HepG2 (cell line): Measurements from ENCODE around the gene PLEKHM2. TPM values are rescaled to one million over a fixed set of nuclear protein-coding genes. Genes with fewer than 3 reads are reported as not detected.

Source experiments
- ATAC-seq: fragments of 200-7000 bp; cut with Tn5 transposase; 3 replicates; pipeline ENCODE4 v1.9.1; 2020; ENCODE audit warnings: mild to moderate bottlenecking, moderate library complexity
- BruUV-seq: library from RNA; stranded (reverse); fragments of 400-500 nt; replicated peaks from 2 replicates; lab custom pipeline; 2021; lab: Mats Ljungman, UMichigan
- CTCF ChIA-PET: fragments of 300-600 bp; formaldehyde crosslinking; extraction: SDS; loops from one replicate; lab custom pipeline; 2021; ENCODE audit warnings: low total read pairs, inconsistent platforms, low intra/inter-chr PET ratio; lab: Yijun Ruan, JAX
- POLR2A ChIA-PET: fragments of 350-600 bp; sonication (Branson Sonifier 250); formaldehyde crosslinking; loops from one replicate; lab custom pipeline; 2020; ENCODE audit warnings: antibody characterized with exemption, inconsistent platforms; lab: Yijun Ruan, JAX
- DNase-seq: peaks from one replicate; pipeline ENCODE4 v3.0.0-alpha.2; 2015; ENCODE audit warnings: low spot score
- FAIRE-seq: peaks from 3 replicates; lab custom pipeline; 2011; peaks lifted over from hg19 to GRCh38; lab: Jason Lieb, UNC
- H2AFZ ChIP-seq: one replicate; pipeline ENCODE4 v1.6.1; 2011; ENCODE audit warnings: low read length, inconsistent platforms
- H3K27ac ChIP-seq: fragments of 300-600 bp; 3 replicates; pipeline ENCODE4 v1.8.0; 2011; ENCODE audit warnings: mixed run types, mild to moderate bottlenecking, mixed read lengths, low read length, inconsistent platforms; ENCODE audit not compliant: insufficient read depth; ENCODE audit errors: extremely low read length
- H3K27me3 ChIP-seq, 2 experiments: fragments of 200-600 bp in 1 of 2; 2 replicates in 1 of 2; 3 replicates in 1 of 2; pipeline versions ENCODE4 v1.6.0 to v1.8.0; 2011; ENCODE audit warnings: low read length in 2 of 2, mild to moderate bottlenecking in 2 of 2, moderate library complexity in 2 of 2, inconsistent platforms in 1 of 2; ENCODE audit not compliant: insufficient read depth in 2 of 2, control insufficient read depth in 1 of 2
- H3K36me3 ChIP-seq, 2 experiments: fragments of 200-600 bp in 1 of 2; replicated peaks in 1 of 2; 2 replicates in 1 of 2; 3 replicates in 1 of 2; pipeline versions ENCODE4 v1.5.1 to v1.8.0; 2011; ENCODE audit warnings: low read length in 2 of 2, inconsistent platforms in 1 of 2; ENCODE audit not compliant: insufficient read depth in 2 of 2, control insufficient read depth in 1 of 2
- H3K4me1 ChIP-seq: 2 replicates; pipeline ENCODE4 v1.5.1; 2012; ENCODE audit warnings: low read length, inconsistent platforms; ENCODE audit not compliant: insufficient read depth
- H3K4me2 ChIP-seq: 2 replicates; pipeline ENCODE4 v1.6.0; 2011; ENCODE audit warnings: low read depth, low read length, inconsistent platforms
- H3K4me3 ChIP-seq, 3 experiments: fragments of 200-600 bp in 1 of 3; sonication (generic), shearing (Covaris generic) in 1 of 3; replicated peaks in 1 of 3; 2 replicates each; pipeline ENCODE4 v1.5.1; 2011 to 2016; ENCODE audit warnings: low read length in 3 of 3, inconsistent platforms in 2 of 3, low read depth in 2 of 3, mild to moderate bottlenecking in 2 of 3, control low read depth in 1 of 3, mixed read lengths in 1 of 3; ENCODE audit not compliant: insufficient read depth in 1 of 3
- H3K79me2 ChIP-seq: one replicate; pipeline ENCODE4 v1.6.1; 2011; ENCODE audit warnings: low read length, inconsistent platforms; ENCODE audit not compliant: insufficient read depth
- H3K9ac ChIP-seq: 2 replicates; pipeline ENCODE4 v1.6.0; 2011; ENCODE audit warnings: mild to moderate bottlenecking, low read depth, low read length, inconsistent platforms; ENCODE audit not compliant: insufficient read depth
- H3K9me3 ChIP-seq: 2 replicates; pipeline ENCODE4 v1.5.1; 2012; ENCODE audit warnings: mild to moderate bottlenecking, low read length
- H4K20me1 ChIP-seq: 2 replicates; pipeline ENCODE4 v1.6.0; 2011; ENCODE audit warnings: inconsistent platforms, mild to moderate bottlenecking, low read length, moderate library complexity; ENCODE audit not compliant: insufficient read depth
- E2F5 ChIP-seq: sonication (generic); formaldehyde crosslinking; conservative IDR thresholded peaks from 2 replicates; pipeline ENCODE4 v1.4.0; 2020; ENCODE audit warnings: missing genetic modification reagents
- MYPOP ChIP-seq: sonication (generic); formaldehyde crosslinking; IDR thresholded peaks from 2 replicates; pipeline ENCODE4 v1.8.1; 2023; ENCODE audit warnings: mild to moderate bottlenecking, moderate library complexity, missing genetic modification reagents
- ZNF414 ChIP-seq: sonication (generic); formaldehyde crosslinking; IDR thresholded peaks from 2 replicates; pipeline ENCODE4 v1.5.0; 2020; ENCODE audit warnings: missing genetic modification reagents
- ZNF652 ChIP-seq: IDR thresholded peaks from 2 replicates; pipeline ENCODE4 v1.6.1; 2016; ENCODE audit warnings: low read depth, borderline replicate concordance
- ZSCAN22 ChIP-seq: sonication (generic); formaldehyde crosslinking; IDR thresholded peaks from 2 replicates; pipeline ENCODE4 v1.4.0; 2020; ENCODE audit warnings: mild to moderate bottlenecking, missing genetic modification reagents
- WGBS: methylation state at CpG from one replicate; pipeline ENCODE4 v1.1.6; 2017; ENCODE audit warnings: low lambda C conversion rate; 5-methylcytosine and 5-hydroxymethylcytosine counted together
- in situ Hi-C: cut with HindIII; loops from 2 replicates; pipeline ENCODE4 v1.10.0; 2017; ENCODE audit warnings: low pct_unique_long_range_greater_than_20kb; ENCODE audit not compliant: extremely low pct_ligation_motif_present
- intact Hi-C: fragments of 100-400 bp; cut with micrococcal nuclease; formaldehyde crosslinking; loops from one replicate; pipeline ENCODE4 v1.10.0; 2022; ENCODE audit not compliant: unreplicated experiment
- polyA plus RNA-seq, 8 experiments: library from polyadenylated mRNA; depleted of rRNA in 3 of 8; stranded (reverse) in 7 of 8; unstranded in 1 of 8; fragments of >200 nt; fragmentation: Illumina TruSeq in 4 of 8; extraction: Trizol in 4 of 8; gene quantifications; 2 replicates each; pipeline versions ENCODE4 v1.2.1 to v1.2.3, GENCODE V29; 2011 to 2016; ENCODE audit warnings: low read depth in 4 of 8, missing spikeins in 1 of 8, mixed read lengths in 1 of 8; ENCODE audit not compliant: insufficient read depth in 1 of 8
- total RNA-seq, 5 experiments: library from RNA; depleted of rRNA; stranded (reverse); fragments of >200 nt; fragmentation: Illumina TruSeq; extraction: Trizol; gene quantifications; 2 replicates each; pipeline ENCODE4 v1.2.3, GENCODE V29; 2016; ENCODE audit warnings: low read depth in 1 of 5

PLEKHM2 gene
- total and polyA plus RNA-seq, 2 of the 13 experiments (the other 11 are each of a cell fraction or from before 2014, with no cell fraction given) = 16.5 to 27.3 TPM

GRCh38 chr1:15703562-15703961, 19.4 kb downstream of the PLEKHM2 start:
- no peak for DNase-seq
- Histone ChIP-seq H3K27ac (no peak overlapping the region), H3K9me3 (no peaks in the 10 kb centered on the region), H3K4me2 (no peak overlapping the region), H3K4me1 (no peaks in the 10 kb centered on the region), H4K20me1 (no peaks in the 10 kb centered on the region), H3K36me3 (peaks cover 4 to 15% of the 10 kb centered on the region in 2 experiments; a peak in 3 of 5 replicates), H3K9ac (no peak overlapping the region), H2AFZ (no peak overlapping the region), H3K79me2 (peaks cover 3% of the 10 kb centered on the region), H3K27me3 (no peaks in the 10 kb centered on the region), H3K4me3 (no peak overlapping the region)
- BruUV-seq = no TSS peak
- TF ChIP-seq ZNF414 (CRISPR knock-in tag) = no peak
- no peak for TF ChIP-seq ZNF652
- no peak for TF ChIP-seq E2F5 (CRISPR knock-in tag)
- TF ChIP-seq ZSCAN22 = no peak
- TF ChIP-seq MYPOP (CRISPR knock-in tag) = no peak
- WGBS = 95% methylated on average over 6 of the region's 9 CpGs
- no peak for ATAC-seq
- POLR2A ChIA-PET = no interaction called here
- no peak for FAIRE-seq
- intact Hi-C loops (no loop called here), in situ Hi-C loops (no loop called here)
- CTCF ChIA-PET = no interaction called here
